Kidney (tissue), 14 donors: Measurements from ENCODE around the gene CRKL. TPM values are rescaled to one million over a fixed set of nuclear protein-coding genes. Genes with fewer than 3 reads are reported as not detected.

Source experiments
- DNase-seq, 5 donors: peaks; one replicate each; pipeline ENCODE4 v3.0.0-alpha.2; 2013 to 2020
- FAIRE-seq: peaks from 2 replicates; lab custom pipeline; 2012; peaks lifted over from hg19 to GRCh38; lab: Jason Lieb, UNC
- H3K27ac ChIP-seq, 2 donors: one replicate each; pipeline ENCODE4 v1.7.0; 2013; ENCODE audit warnings: low read depth in 2 of 2, low read length in 2 of 2, inconsistent platforms in 1 of 2
- H3K27me3 ChIP-seq: one replicate; pipeline ENCODE4 v1.7.1; 2013; ENCODE audit warnings: low read length, inconsistent platforms; ENCODE audit not compliant: control insufficient read depth, insufficient read depth
- H3K36me3 ChIP-seq, 3 donors: one replicate each; pipeline versions ENCODE4 v1.7.0 to v1.7.1; 2013; ENCODE audit warnings: low read length in 3 of 3, control low read depth in 1 of 3, inconsistent platforms in 1 of 3; ENCODE audit not compliant: insufficient read depth in 3 of 3, control insufficient read depth in 2 of 3
- H3K4me1 ChIP-seq, 3 donors: one replicate each; pipeline versions ENCODE4 v1.7.0 to v1.7.1; 2013; ENCODE audit warnings: low read length in 3 of 3, inconsistent platforms in 1 of 3, low read depth in 1 of 3; ENCODE audit not compliant: control insufficient read depth in 2 of 3, insufficient read depth in 2 of 3
- H3K4me3 ChIP-seq, 3 donors: one replicate each; pipeline versions ENCODE4 v1.7.0 to v1.8.1; 2013; ENCODE audit warnings: low read length in 3 of 3, control low read depth in 1 of 3, inconsistent platforms in 1 of 3
- H3K9ac ChIP-seq, 3 donors: one replicate each; pipeline versions ENCODE4 v1.7.0 to v1.7.1; 2013; ENCODE audit warnings: low read length in 3 of 3, control low read depth in 1 of 3, inconsistent platforms in 1 of 3
- H3K9me3 ChIP-seq, 3 donors: one replicate each; pipeline versions ENCODE4 v1.7.0 to v1.7.1; 2013; ENCODE audit warnings: low read length in 3 of 3, control low read depth in 1 of 3, inconsistent platforms in 1 of 3; ENCODE audit not compliant: control insufficient read depth in 2 of 3, insufficient read depth in 1 of 3
- CTCF ChIP-seq: IDR thresholded peaks from 3 replicates; pipeline ENCODE4 v1.5.1; 2012; ENCODE audit warnings: mild to moderate bottlenecking, moderate library complexity, borderline replicate concordance; ENCODE audit not compliant: insufficient read depth; ENCODE audit errors: extremely low read depth
- intact Hi-C: fragments of 100-400 bp; cut with DNase I; formaldehyde crosslinking; loops from one replicate; pipeline ENCODE4 v1.11.1; 2022
- polyA plus RNA-seq: library from polyadenylated mRNA; stranded (reverse); fragments of 350-450 nt; fragmentation: Illumina TruSeq; extraction: RNeasy Lipid Tissue Mini Kit (QIAGEN cat#74804); gene quantifications from one replicate; pipeline ENCODE4 v1.2.3, GENCODE V29; 2014; ENCODE audit warnings: low read depth, low replicate concordance; ENCODE audit not compliant: insufficient read depth
- total RNA-seq: library from RNA; stranded (reverse); fragmentation: NEBNext Ultra II Directional; extraction: Animal tissue kit (Norgen Biotek cat#: 25700); gene quantifications from one replicate; pipeline ENCODE4 v1.2.1, GENCODE V29; 2021
- donor health status: control.
- donor health status: control.
- donor health status: control.
- donor health status: control.
- donor health status: control.
- donor health status: DM: yes; HTN: yes; CAD: no.
- donor health status: Normal renal cell carcinoma (clear cell type).

The CRKL gene
- total and polyA plus RNA-seq, 2 donors from 2014 or later: 11.9 to 44.7 TPM

GRCh38 chr22:20922141-20922751, 5.0 kb downstream of the CRKL start:
- TF ChIP-seq CTCF: no peak
- no peaks in the 10 kb centered on the region for H3K9me3 ChIP-seq
- H3K9ac ChIP-seq: no peak overlapping the region
- H3K4me3 ChIP-seq: no peak overlapping the region
- H3K27me3 ChIP-seq: no peaks in the 10 kb centered on the region
- no peak for FAIRE-seq
- no peaks in the 10 kb centered on the region for H3K36me3 ChIP-seq
- no peak for DNase-seq
- intact Hi-C loops: no loop called here
- H3K27ac ChIP-seq: no peak overlapping the region
- peaks cover 0 to 13% (median 0%) of the 10 kb centered on the region in 3 donors for H3K4me1 ChIP-seq

- DNase-seq (no peak), FAIRE-seq (no peak)
- intact Hi-C loops: no loop called here
- Histone ChIP-seq H3K36me3 (no peaks in the 10 kb centered on the region), H3K4me1 (peaks cover 0 to 4% (median 0%) of the 10 kb centered on the region in 3 donors), H3K9ac (no peak overlapping the region), H3K9me3 (no peaks in the 10 kb centered on the region), H3K4me3 (no peak overlapping the region), H3K27me3 (no peaks in the 10 kb centered on the region), H3K27ac (no peak overlapping the region)
- TF ChIP-seq CTCF: no peak
These were observed 9.0 kb downstream of the CRKL start for GRCh38 chr22:20926243-20926642.

GRCh38 chr22:20927940-20928572, 10.8 kb downstream of the CRKL start:
- DNase-seq: no peak
- FAIRE-seq: no peak
- no peak for TF ChIP-seq CTCF
- H3K36me3 ChIP-seq: no peaks in the 10 kb centered on the region
- no peaks in the 10 kb centered on the region for H3K9me3 ChIP-seq
- H3K27me3 ChIP-seq: no peaks in the 10 kb centered on the region
- no peak overlapping the region for H3K9ac ChIP-seq
- H3K4me3 ChIP-seq: no peak overlapping the region
- no peak overlapping the region for H3K27ac ChIP-seq
- intact Hi-C loops: no loop called here
- no peaks in the 10 kb centered on the region for H3K4me1 ChIP-seq
